Kidney (tissue), 14 donors: ENCODE results near the gene EFEMP1. TPM values are rescaled to one million over a fixed set of nuclear protein-coding genes. Genes with fewer than 3 reads are reported as not detected.
"Not testable (repeated sequence)": the region's sequence is repeated elsewhere in the genome, so short reads cannot be mapped to it uniquely, and the experiment has no call there.

Experiments used
- DNase-seq, 5 donors: peaks; one replicate each; pipeline ENCODE4 v3.0.0-alpha.2; 2013 to 2020
- FAIRE-seq: peaks from 2 replicates; lab custom pipeline; 2012; peaks lifted over from hg19 to GRCh38; lab: Jason Lieb, UNC
- H3K27ac ChIP-seq, 2 donors: one replicate each; pipeline ENCODE4 v1.7.0; 2013; ENCODE audit warnings: low read depth in 2 of 2, low read length in 2 of 2, inconsistent platforms in 1 of 2
- H3K27me3 ChIP-seq: one replicate; pipeline ENCODE4 v1.7.1; 2013; ENCODE audit warnings: low read length, inconsistent platforms; ENCODE audit not compliant: control insufficient read depth, insufficient read depth
- H3K36me3 ChIP-seq, 3 donors: one replicate each; pipeline versions ENCODE4 v1.7.0 to v1.7.1; 2013; ENCODE audit warnings: low read length in 3 of 3, control low read depth in 1 of 3, inconsistent platforms in 1 of 3; ENCODE audit not compliant: insufficient read depth in 3 of 3, control insufficient read depth in 2 of 3
- H3K4me1 ChIP-seq, 3 donors: one replicate each; pipeline versions ENCODE4 v1.7.0 to v1.7.1; 2013; ENCODE audit warnings: low read length in 3 of 3, inconsistent platforms in 1 of 3, low read depth in 1 of 3; ENCODE audit not compliant: control insufficient read depth in 2 of 3, insufficient read depth in 2 of 3
- H3K4me3 ChIP-seq, 3 donors: one replicate each; pipeline versions ENCODE4 v1.7.0 to v1.8.1; 2013; ENCODE audit warnings: low read length in 3 of 3, control low read depth in 1 of 3, inconsistent platforms in 1 of 3
- H3K9ac ChIP-seq, 3 donors: one replicate each; pipeline versions ENCODE4 v1.7.0 to v1.7.1; 2013; ENCODE audit warnings: low read length in 3 of 3, control low read depth in 1 of 3, inconsistent platforms in 1 of 3
- H3K9me3 ChIP-seq, 3 donors: one replicate each; pipeline versions ENCODE4 v1.7.0 to v1.7.1; 2013; ENCODE audit warnings: low read length in 3 of 3, control low read depth in 1 of 3, inconsistent platforms in 1 of 3; ENCODE audit not compliant: control insufficient read depth in 2 of 3, insufficient read depth in 1 of 3
- CTCF ChIP-seq: IDR thresholded peaks from 3 replicates; pipeline ENCODE4 v1.5.1; 2012; ENCODE audit warnings: mild to moderate bottlenecking, moderate library complexity, borderline replicate concordance; ENCODE audit not compliant: insufficient read depth; ENCODE audit errors: extremely low read depth
- intact Hi-C: fragments of 100-400 bp; cut with DNase I; formaldehyde crosslinking; loops from one replicate; pipeline ENCODE4 v1.11.1; 2022
- polyA plus RNA-seq: library from polyadenylated mRNA; stranded (reverse); fragments of 350-450 nt; fragmentation: Illumina TruSeq; extraction: RNeasy Lipid Tissue Mini Kit (QIAGEN cat#74804); gene quantifications from one replicate; pipeline ENCODE4 v1.2.3, GENCODE V29; 2014; ENCODE audit warnings: low read depth, low replicate concordance; ENCODE audit not compliant: insufficient read depth
- total RNA-seq: library from RNA; stranded (reverse); fragmentation: NEBNext Ultra II Directional; extraction: Animal tissue kit (Norgen Biotek cat#: 25700); gene quantifications from one replicate; pipeline ENCODE4 v1.2.1, GENCODE V29; 2021
- donor health status: control.
- donor health status: control.
- donor health status: control.
- donor health status: control.
- donor health status: control.
- donor health status: DM: yes; HTN: yes; CAD: no.
- donor health status: Normal renal cell carcinoma (clear cell type).

EFEMP1 gene
- total and polyA plus RNA-seq, 2 donors from 2014 or later = 68.4 to 171 TPM

GRCh38 chr2:55840460-55840859, 83.1 kb downstream of the EFEMP1 start:
- no peak overlapping the region for H3K4me3 ChIP-seq
- H3K27me3 ChIP-seq = no peaks in the 10 kb centered on the region
- FAIRE-seq = no peak
- intact Hi-C loops = no loop called here
- H3K4me1 ChIP-seq = peaks cover 0 to 8% (median 0%) of the 10 kb centered on the region in 3 donors
- no peak for DNase-seq
- no peaks in the 10 kb centered on the region for H3K36me3 ChIP-seq
- no peak overlapping the region for H3K9ac ChIP-seq
- no peak overlapping the region for H3K27ac ChIP-seq
- no peaks in the 10 kb centered on the region for H3K9me3 ChIP-seq
- no peak for TF ChIP-seq CTCF

- H3K4me3 ChIP-seq = no peak overlapping the region
- intact Hi-C loops = no loop called here
- FAIRE-seq (no peak), DNase-seq (peak in 3 of 5 donors; percentile 39 to 72 (median 66))
- no peaks in the 10 kb centered on the region for H3K9me3 ChIP-seq
- no peaks in the 10 kb centered on the region for H3K36me3 ChIP-seq
- H3K9ac ChIP-seq = no peak overlapping the region
- H3K27ac ChIP-seq = no peak overlapping the region
- no peak for TF ChIP-seq CTCF
- peaks cover 0 to 8% (median 0%) of the 10 kb centered on the region in 3 donors for H3K4me1 ChIP-seq
- no peaks in the 10 kb centered on the region for H3K27me3 ChIP-seq
Measured at GRCh38 chr2:55839182-55839819, 84.3 kb downstream of the EFEMP1 start.

GRCh38 chr2:55838653-55839052, 84.9 kb downstream of the EFEMP1 start:
- intact Hi-C loops = no loop called here
- no peak for FAIRE-seq
- no peak for TF ChIP-seq CTCF
- H3K36me3 ChIP-seq = no peaks in the 10 kb centered on the region
- H3K4me1 ChIP-seq = peaks cover 0 to 8% (median 0%) of the 10 kb centered on the region in 3 donors
- no peaks in the 10 kb centered on the region for H3K9me3 ChIP-seq
- no peak overlapping the region for H3K27ac ChIP-seq
- H3K4me3 ChIP-seq = no peak overlapping the region
- no peak overlapping the region for H3K9ac ChIP-seq
- H3K27me3 ChIP-seq = no peaks in the 10 kb centered on the region
- DNase-seq = no peak

GRCh38 chr2:55838117-55838516, 85.5 kb downstream of the EFEMP1 start:
- H3K4me1 ChIP-seq, FAIRE-seq, H3K27ac ChIP-seq, H3K4me3 ChIP-seq, H3K9me3 ChIP-seq, H3K27me3 ChIP-seq, DNase-seq, intact Hi-C loops, H3K9ac ChIP-seq, H3K36me3 ChIP-seq: not testable (repeated sequence)
